SJCRH30 (cell line): ENCODE measurements around the gene TAGLN3. TPM values are rescaled to one million over a fixed set of nuclear protein-coding genes. Genes with fewer than 3 reads are reported as not detected.
"Not testable (repeated sequence)": the region's sequence is repeated elsewhere in the genome, so short reads cannot be mapped to it uniquely, and the experiment has no call there.

ENCODE experiments used
- DNase-seq, 2 experiments: peaks; one replicate each; pipeline ENCODE4 v3.0.0-alpha.2; 2015 to 2020
- H3K27ac ChIP-seq: fragments of 250-450 bp; sonication (Bioruptor Pico); 2 replicates; pipeline ENCODE4 v1.5.1; 2020; ENCODE audit warnings: mild to moderate bottlenecking, moderate library complexity
- H3K27me3 ChIP-seq: fragments of 250-450 bp; sonication (Bioruptor Pico); 2 replicates; pipeline ENCODE4 v1.5.1; 2020; ENCODE audit warnings: mild to moderate bottlenecking, moderate library complexity
- H3K36me3 ChIP-seq: fragments of 250-450 bp; sonication (Bioruptor Pico); 2 replicates; pipeline ENCODE4 v1.5.1; 2020; ENCODE audit warnings: mild to moderate bottlenecking, moderate library complexity
- H3K4me1 ChIP-seq: fragments of 250-450 bp; sonication (Bioruptor Pico); 2 replicates; pipeline ENCODE4 v1.5.1; 2020; ENCODE audit warnings: mild to moderate bottlenecking, moderate library complexity
- H3K4me3 ChIP-seq: fragments of 250-450 bp; sonication (Bioruptor Pico); 2 replicates; pipeline ENCODE4 v1.5.1; 2020; ENCODE audit warnings: mild to moderate bottlenecking, moderate library complexity
- H3K9me3 ChIP-seq: fragments of 250-450 bp; sonication (Bioruptor Pico); replicated peaks from 2 replicates; pipeline ENCODE4 v1.5.1; 2020; ENCODE audit warnings: mild to moderate bottlenecking, moderate library complexity
- total RNA-seq: library from RNA; depleted of rRNA; stranded (reverse); fragments of >200 nt; shearing (Covaris generic); gene quantifications from 2 replicates; pipeline ENCODE4 v1.2.3, GENCODE V29; 2014; rRNA removed

The TAGLN3 gene
- total RNA-seq, 1 experiment from 2014 or later: 19.8 TPM

DNA sequence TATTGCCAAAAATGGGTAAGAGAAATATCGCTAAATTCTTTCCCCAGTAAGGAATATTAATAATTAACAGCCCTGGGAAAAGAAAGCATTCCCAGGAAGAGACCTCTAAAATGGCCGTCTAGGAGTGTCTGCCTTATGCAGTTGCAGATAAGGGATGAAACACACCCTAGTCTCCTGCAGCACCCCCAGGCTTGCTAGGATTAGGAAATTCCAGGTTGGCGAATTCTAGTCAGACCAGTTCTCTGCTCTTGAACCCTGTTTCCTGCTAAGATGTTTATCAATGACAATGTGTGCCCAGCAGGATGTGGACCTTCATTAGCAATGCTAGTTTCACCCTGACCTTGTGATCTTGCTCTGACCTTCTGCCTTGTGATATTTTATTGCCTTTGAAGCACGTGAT lies 38.5 kb downstream of the TAGLN3 start:
- H3K27ac ChIP-seq, H3K4me3 ChIP-seq, H3K27me3 ChIP-seq, H3K36me3 ChIP-seq, H3K9me3 ChIP-seq, DNase-seq: not testable (repeated sequence)
- peaks cover 14% of the 10 kb centered on the region for H3K4me1 ChIP-seq

GRCh38 chr3:112038863-112039262 lies 40.1 kb downstream of the TAGLN3 start:
- Histone ChIP-seq H3K27ac (no peak overlapping the region), H3K4me3 (no peak overlapping the region), H3K27me3 (no peaks in the 10 kb centered on the region), H3K4me1 (peaks cover 14% of the 10 kb centered on the region), H3K9me3 (no peaks in the 10 kb centered on the region), H3K36me3 (no peaks in the 10 kb centered on the region)
- DNase-seq: peak; percentile 47 to 78

DNA sequence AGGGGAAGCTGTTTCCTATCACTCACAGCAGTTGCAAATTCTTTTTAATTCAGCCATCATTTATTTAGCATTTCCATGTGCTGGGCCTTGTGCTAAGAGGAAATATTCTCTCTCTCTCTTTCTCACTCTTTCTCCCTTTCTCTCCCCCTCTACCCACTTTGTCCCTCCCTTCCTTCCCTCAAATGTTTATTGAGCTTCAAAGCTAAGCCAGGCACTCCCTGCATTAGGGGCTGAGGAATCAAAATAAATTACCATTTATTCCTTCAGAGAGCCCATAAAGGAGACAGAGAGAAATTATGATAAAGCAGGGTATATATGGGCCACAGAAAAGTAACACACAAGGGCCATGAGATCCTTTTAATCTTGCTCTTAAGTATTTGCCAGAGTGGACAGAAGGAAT lies 42.6 kb downstream of the TAGLN3 start:
- DNase-seq: no peak
- H3K36me3 ChIP-seq: no peaks in the 10 kb centered on the region
- no peaks in the 10 kb centered on the region for H3K9me3 ChIP-seq
- H3K4me3 ChIP-seq: no peak overlapping the region
- H3K27ac ChIP-seq: no peak overlapping the region
- peaks cover 12% of the 10 kb centered on the region for H3K4me1 ChIP-seq
- no peaks in the 10 kb centered on the region for H3K27me3 ChIP-seq

- Histone ChIP-seq H3K9me3 (no peaks in the 10 kb centered on the region), H3K27ac (no peak overlapping the region), H3K4me3 (no peak overlapping the region), H3K27me3 (no peaks in the 10 kb centered on the region), H3K36me3 (no peaks in the 10 kb centered on the region), H3K4me1 (peaks cover 12% of the 10 kb centered on the region)
- DNase-seq: peak in 1 of 2 experiments; percentile 16
Observed at GRCh38 chr3:112042842-112043280, 44.1 kb downstream of the TAGLN3 start.

DNA sequence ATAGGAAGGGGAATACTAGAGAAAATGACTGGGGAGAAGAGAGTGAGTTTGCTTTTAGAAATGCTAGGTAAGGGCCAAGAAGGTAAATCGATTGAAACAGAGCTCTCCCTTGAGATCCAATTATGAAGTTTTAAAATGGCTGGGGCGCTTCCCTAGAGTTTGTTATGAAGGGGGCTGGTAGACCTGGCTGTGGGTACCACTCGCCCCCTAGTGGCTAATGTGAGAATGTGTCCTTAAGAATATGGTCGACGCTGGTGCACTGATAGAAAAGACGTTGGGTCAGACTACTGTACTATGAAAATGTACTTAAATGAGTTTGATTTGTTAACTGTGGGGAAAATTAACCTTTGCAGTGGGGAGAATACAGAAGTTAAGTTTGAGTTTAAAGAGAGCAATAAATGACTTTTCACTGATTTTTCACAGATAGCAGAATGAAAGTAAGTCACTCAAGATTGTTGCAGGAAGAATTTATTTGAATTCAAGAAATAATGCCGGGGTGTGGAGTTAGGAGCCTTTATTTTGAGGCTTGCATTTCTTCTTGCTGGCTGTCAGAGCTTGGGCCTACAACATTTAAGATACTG lies 45.0 kb downstream of the TAGLN3 start:
- H3K4me1 ChIP-seq: peaks cover 8% of the 10 kb centered on the region
- H3K27ac ChIP-seq: no peak overlapping the region; the same call in 1 of the 2 replicates
- no peaks in the 10 kb centered on the region for H3K36me3 ChIP-seq
- H3K9me3 ChIP-seq: no peaks in the 10 kb centered on the region
- H3K27me3 ChIP-seq: no peaks in the 10 kb centered on the region
- no peak overlapping the region for H3K4me3 ChIP-seq
- peak; percentile 68 to 93 for DNase-seq

DNA sequence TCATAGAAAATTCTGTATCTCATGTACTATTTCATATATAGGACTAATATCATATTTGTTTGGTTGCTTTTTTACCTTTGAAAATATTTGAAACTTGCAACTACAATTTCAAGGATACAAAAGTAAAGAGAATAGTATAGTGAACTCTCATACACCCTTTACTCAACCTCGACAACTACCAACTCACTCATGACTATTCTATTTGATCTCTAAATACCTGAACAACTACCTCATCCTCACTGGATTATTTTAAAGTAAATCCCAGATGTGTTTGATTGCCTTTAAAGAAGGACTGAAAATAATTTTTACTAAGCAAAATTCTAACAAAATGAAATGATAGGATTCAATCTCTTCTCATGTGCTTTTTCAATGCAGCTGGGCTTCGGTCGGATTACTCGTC lies 47.9 kb downstream of the TAGLN3 start:
- Histone ChIP-seq H3K4me3 (no peak overlapping the region), H3K27me3 (no peaks in the 10 kb centered on the region), H3K4me1 (no peaks in the 10 kb centered on the region), H3K27ac (no peak overlapping the region), H3K36me3 (no peaks in the 10 kb centered on the region), H3K9me3 (no peaks in the 10 kb centered on the region)
- no peak for DNase-seq

DNA sequence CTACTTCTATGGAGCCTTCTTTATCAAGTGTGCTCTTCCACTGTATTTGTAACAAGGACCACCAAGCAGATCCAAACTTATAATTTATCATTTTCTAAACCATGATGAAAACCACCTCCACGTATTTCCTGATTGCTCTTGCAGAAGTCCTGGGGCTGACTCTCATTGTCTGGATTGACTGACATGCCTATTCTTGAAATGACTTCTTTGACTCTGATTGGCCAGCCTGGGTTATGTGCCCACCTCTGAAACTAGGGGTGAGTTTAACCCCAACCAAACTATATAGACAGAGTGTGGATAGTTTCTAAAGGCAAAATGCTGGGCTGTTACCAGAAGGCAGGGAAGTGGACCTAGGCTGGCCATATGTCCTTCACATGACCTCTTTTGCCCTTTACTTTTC lies 48.5 kb downstream of the TAGLN3 start:
- Histone ChIP-seq H3K27ac (no peak overlapping the region), H3K36me3 (no peaks in the 10 kb centered on the region), H3K9me3 (no peaks in the 10 kb centered on the region), H3K27me3 (no peaks in the 10 kb centered on the region), H3K4me1 (no peaks in the 10 kb centered on the region), H3K4me3 (no peak overlapping the region)
- no peak for DNase-seq

- Histone ChIP-seq H3K27me3 (no peaks in the 10 kb centered on the region), H3K4me1 (no peaks in the 10 kb centered on the region), H3K4me3 (no peak overlapping the region), H3K9me3 (no peaks in the 10 kb centered on the region), H3K27ac (no peak overlapping the region), H3K36me3 (no peaks in the 10 kb centered on the region)
- DNase-seq: no peak
Observed at GRCh38 chr3:112048911-112049310, 50.2 kb downstream of the TAGLN3 start.

DNA sequence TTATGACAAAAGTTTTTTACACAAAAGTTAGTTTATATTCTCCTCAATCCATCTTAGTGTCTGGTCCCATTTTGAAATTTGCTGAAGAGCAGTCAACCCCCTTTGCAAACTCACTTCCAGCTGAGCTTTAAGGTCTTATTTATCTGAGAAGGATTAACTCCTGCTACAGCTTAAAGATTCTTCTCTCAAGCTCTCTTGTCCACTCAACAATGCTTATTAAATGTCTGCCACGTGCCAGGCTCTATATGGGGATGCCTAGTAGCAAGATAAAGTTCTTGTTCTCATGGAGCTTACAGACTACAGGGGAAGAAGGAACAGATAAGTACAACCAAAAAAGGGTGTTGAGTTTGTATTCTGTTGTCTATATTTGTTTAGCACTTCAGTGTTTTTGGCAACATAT lies 54.5 kb downstream of the TAGLN3 start:
- Histone ChIP-seq H3K4me3 (no peak overlapping the region), H3K4me1 (no peaks in the 10 kb centered on the region), H3K9me3 (no peaks in the 10 kb centered on the region), H3K27ac (no peak overlapping the region), H3K27me3 (no peaks in the 10 kb centered on the region), H3K36me3 (no peaks in the 10 kb centered on the region)
- DNase-seq: no peak

- Histone ChIP-seq H3K4me1 (peaks cover 7% of the 10 kb centered on the region; the same call in 1 of the 2 replicates), H3K27ac (no peak overlapping the region)
- no peak for DNase-seq
Observed at GRCh38 chr3:112056451-112056929, 57.8 kb downstream of the TAGLN3 start.

GRCh38 chr3:112059497-112059896 lies 60.8 kb downstream of the TAGLN3 start:
- DNase-seq: no peak
- Histone ChIP-seq H3K27ac (no peak overlapping the region), H3K4me3 (no peak overlapping the region), H3K27me3 (no peaks in the 10 kb centered on the region), H3K36me3 (no peaks in the 10 kb centered on the region), H3K9me3 (no peaks in the 10 kb centered on the region), H3K4me1 (peaks cover 9% of the 10 kb centered on the region; the same call in 1 of the 2 replicates)

More at GRCh38 chr3:112056451-112056929, 57.8 kb downstream of the TAGLN3 start:
- no peaks in the 10 kb centered on the region for H3K36me3 ChIP-seq
- no peaks in the 10 kb centered on the region for H3K9me3 ChIP-seq
- H3K4me3 ChIP-seq: no peak overlapping the region
- no peaks in the 10 kb centered on the region for H3K27me3 ChIP-seq

DNA sequence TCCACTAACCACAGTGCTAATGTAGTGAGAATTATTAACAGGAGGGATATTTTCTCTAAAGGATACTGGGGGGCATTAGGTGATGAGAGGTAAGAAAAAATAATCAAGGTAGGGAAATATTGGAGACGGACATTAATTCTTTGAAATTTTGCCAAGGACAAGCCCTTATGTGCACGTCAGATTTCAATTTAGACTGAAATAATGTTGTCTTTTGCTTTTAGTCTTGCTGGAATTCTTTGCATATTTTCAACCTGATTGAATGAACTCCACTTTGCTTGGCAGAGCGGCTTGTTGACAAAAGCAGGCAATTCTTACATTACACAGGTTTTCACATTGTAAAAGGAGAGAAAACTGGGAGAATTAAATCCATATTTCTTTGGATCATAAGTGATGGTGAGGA lies 62.4 kb downstream of the TAGLN3 start:
- Histone ChIP-seq H3K27ac (no peak overlapping the region), H3K36me3 (no peaks in the 10 kb centered on the region), H3K4me3 (no peak overlapping the region), H3K27me3 (no peaks in the 10 kb centered on the region), H3K4me1 (peaks cover 9% of the 10 kb centered on the region; the same call in 1 of the 2 replicates), H3K9me3 (no peaks in the 10 kb centered on the region)
- no peak for DNase-seq

Other genes starting within 250 kb of the TAGLN3 start
- gene PHLDB2, start 139.7 kb upstream of the TAGLN3 start, total RNA-seq: 93.4 and 102 TPM in 2 replicates
- 37.4 and 48.7 TPM in 2 replicates for gene ABHD10, start 19.9 kb upstream of the TAGLN3 start, total RNA-seq
- gene TMPRSS7, start 35.8 kb downstream of the TAGLN3 start, total RNA-seq: not detected in 2 replicates
- gene C3orf52, start 87.5 kb downstream of the TAGLN3 start, total RNA-seq: 13.7 and 15.5 TPM in 2 replicates
- gene GCSAM, start 134.3 kb downstream of the TAGLN3 start, total RNA-seq: not detected in 2 replicates